Measurements from ENCODE around the gene VSTM1. TPM values are rescaled to one million over a fixed set of nuclear protein-coding genes. Genes with fewer than 3 reads are reported as not detected.
A peak's percentile ranks its signal among the peaks of the same experiment; 100 is the strongest.

VSTM1 gene
- total RNA-seq, 1 donor from 2014 or later: not detected

GRCh38 chr19:54069470-54069869, 5.8 kb upstream of the VSTM1 start:
- Histone ChIP-seq H3K4me3 (no peak overlapping the region), H3K27ac (replicated peaks) (no peak overlapping the region), H3K27me3 (ENCODE audit: low read depth) (peaks cover 31% of the 10 kb centered on the region), H3K36me3 (no peaks in the 10 kb centered on the region), H3K4me1 (no peaks in the 10 kb centered on the region), H3K9me3 (replicated peaks) (peaks cover 35% of the 10 kb centered on the region)
- intact Hi-C loops (cut with micrococcal nuclease): no loop called here
- DNase-seq: no peak
- TF ChIP-seq, protein P1, sequence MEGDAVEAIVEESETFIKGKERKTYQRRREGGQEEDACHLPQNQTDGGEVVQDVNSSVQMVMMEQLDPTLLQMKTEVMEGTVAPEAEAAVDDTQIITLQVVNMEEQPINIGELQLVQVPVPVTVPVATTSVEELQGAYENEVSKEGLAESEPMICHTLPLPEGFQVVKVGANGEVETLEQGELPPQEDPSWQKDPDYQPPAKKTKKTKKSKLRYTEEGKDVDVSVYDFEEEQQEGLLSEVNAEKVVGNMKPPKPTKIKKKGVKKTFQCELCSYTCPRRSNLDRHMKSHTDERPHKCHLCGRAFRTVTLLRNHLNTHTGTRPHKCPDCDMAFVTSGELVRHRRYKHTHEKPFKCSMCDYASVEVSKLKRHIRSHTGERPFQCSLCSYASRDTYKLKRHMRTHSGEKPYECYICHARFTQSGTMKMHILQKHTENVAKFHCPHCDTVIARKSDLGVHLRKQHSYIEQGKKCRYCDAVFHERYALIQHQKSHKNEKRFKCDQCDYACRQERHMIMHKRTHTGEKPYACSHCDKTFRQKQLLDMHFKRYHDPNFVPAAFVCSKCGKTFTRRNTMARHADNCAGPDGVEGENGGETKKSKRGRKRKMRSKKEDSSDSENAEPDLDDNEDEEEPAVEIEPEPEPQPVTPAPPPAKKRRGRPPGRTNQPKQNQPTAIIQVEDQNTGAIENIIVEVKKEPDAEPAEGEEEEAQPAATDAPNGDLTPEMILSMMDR (IDR thresholded peaks at IDR 0.05; ENCODE audit: borderline replicate concordance): no peak

GRCh38 chr19:54062643-54063042, 1.1 kb downstream of the VSTM1 start:
- Histone ChIP-seq H3K4me1 (no peaks in the 10 kb centered on the region), H3K27me3 (ENCODE audit: low read depth) (peaks cover 71% of the 10 kb centered on the region), H3K27ac (replicated peaks) (no peak overlapping the region), H3K4me3 (no peak overlapping the region), H3K36me3 (no peaks in the 10 kb centered on the region), H3K9me3 (replicated peaks) (no peaks in the 10 kb centered on the region)
- TF ChIP-seq, protein P1 (IDR thresholded peaks at IDR 0.05; ENCODE audit: borderline replicate concordance): no peak
- intact Hi-C loops (cut with micrococcal nuclease): no loop called here
- peak; percentile 26 for DNase-seq

DNA sequence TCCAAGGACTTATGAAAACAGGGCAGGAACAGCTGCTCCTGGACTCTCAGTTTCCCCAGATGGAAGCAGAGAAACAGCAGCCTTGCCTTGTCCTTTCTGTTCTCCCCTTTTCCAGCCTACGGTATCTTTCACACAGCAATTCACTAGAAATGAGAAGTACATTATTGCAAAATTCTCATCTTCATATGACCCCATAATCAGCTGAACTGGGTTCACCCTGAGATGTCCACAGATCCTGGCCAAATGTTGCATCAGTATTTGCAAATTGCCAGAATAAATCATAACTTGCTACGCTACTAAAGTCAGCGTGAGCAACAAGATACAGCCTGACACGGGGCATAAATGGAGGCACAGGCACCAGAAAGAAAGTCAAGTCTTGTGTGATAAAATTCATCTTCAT, 16.1 kb downstream of the VSTM1 start:
- TF ChIP-seq, protein P1 (IDR thresholded peaks at IDR 0.05; ENCODE audit: borderline replicate concordance): no peak
- H3K4me1 ChIP-seq: no peaks in the 10 kb centered on the region
- intact Hi-C loops (cut with micrococcal nuclease): no loop called here
- H3K36me3 ChIP-seq: no peaks in the 10 kb centered on the region
- H3K27me3 ChIP-seq (ENCODE audit: low read depth): peaks cover 66% of the 10 kb centered on the region
- H3K27ac ChIP-seq (replicated peaks): no peak overlapping the region
- H3K4me3 ChIP-seq: no peak overlapping the region
- no peak for DNase-seq
- peaks cover 5% of the 10 kb centered on the region for H3K9me3 ChIP-seq (replicated peaks)

- intact Hi-C loops (cut with micrococcal nuclease): no loop called here
- peaks cover 5% of the 10 kb centered on the region for H3K9me3 ChIP-seq (replicated peaks)
- TF ChIP-seq, protein P1 (IDR thresholded peaks at IDR 0.05; ENCODE audit: borderline replicate concordance): no peak
Measured at GRCh38 chr19:54045771-54046170, 17.9 kb downstream of the VSTM1 start.

DNA sequence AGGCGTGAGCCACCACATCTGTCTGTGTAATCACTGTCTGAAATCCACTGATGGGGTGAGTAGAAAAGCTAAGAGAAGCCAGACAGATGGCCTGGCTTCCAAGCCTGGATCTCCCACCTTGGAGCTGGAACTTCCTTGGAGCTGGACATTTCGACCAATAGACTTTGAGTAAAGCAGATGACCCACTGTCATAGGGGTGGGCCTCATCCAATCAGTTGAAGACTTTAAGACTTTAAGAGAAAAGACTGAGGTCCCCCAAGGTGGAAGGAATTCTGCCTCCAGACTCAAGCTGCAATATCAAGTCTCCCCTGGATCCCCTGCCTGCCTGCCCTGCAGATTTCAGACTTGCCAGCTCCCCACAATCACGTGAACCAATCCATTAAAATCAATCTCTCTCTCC, 20.7 kb downstream of the VSTM1 start:
- Histone ChIP-seq H3K27me3 (ENCODE audit: low read depth) (peaks cover 80% of the 10 kb centered on the region), H3K9me3 (replicated peaks) (no peaks in the 10 kb centered on the region), H3K36me3 (no peaks in the 10 kb centered on the region), H3K4me3 (no peak overlapping the region), H3K4me1 (no peaks in the 10 kb centered on the region), H3K27ac (replicated peaks) (no peak overlapping the region)
- TF ChIP-seq, protein P1 (IDR thresholded peaks at IDR 0.05; ENCODE audit: borderline replicate concordance): no peak
- intact Hi-C loops (cut with micrococcal nuclease): no loop called here
- DNase-seq: no peak

More at GRCh38 chr19:54045771-54046170, 17.9 kb downstream of the VSTM1 start:
- Histone ChIP-seq H3K4me1 (no peaks in the 10 kb centered on the region), H3K4me3 (no peak overlapping the region), H3K27me3 (ENCODE audit: low read depth) (peaks cover 82% of the 10 kb centered on the region), H3K27ac (replicated peaks) (no peak overlapping the region), H3K36me3 (no peaks in the 10 kb centered on the region)
- no peak for DNase-seq
